ENCODE measurements around the gene PRR15. TPM values are rescaled to one million over a fixed set of nuclear protein-coding genes. Genes with fewer than 3 reads are reported as not detected.

Gene PRR15
- total RNA-seq, 1 donor from 2014 or later, result not detected

GRCh38 chr7:29557954-29558353 is 5.7 kb upstream of the PRR15 start:
- no peaks in the 10 kb centered on the region for H3K36me3 Mint-ChIP-seq (ENCODE audit: low read depth)

GRCh38 chr7:29561271-29561670 is 2.4 kb upstream of the PRR15 start:
- intact Hi-C loops (cut with micrococcal nuclease), result no loop called here

More at GRCh38 chr7:29557954-29558353, 5.7 kb upstream of the PRR15 start:
- Mint-ChIP-seq H3K27ac (no peak overlapping the region), H3K4me3 (ENCODE audit: low read depth) (no peak overlapping the region), H3K9me3 (no peaks in the 10 kb centered on the region), H3K27me3 (ENCODE audit: low read depth) (peaks cover 44% of the 10 kb centered on the region), H3K4me1 (ENCODE audit: low read depth) (no peaks in the 10 kb centered on the region)
- no peak for DNase-seq (ENCODE audit: low spot score)
- intact Hi-C loops (cut with micrococcal nuclease), result no loop called here

GRCh38 chr7:29562307-29562706 is 1.3 kb upstream of the PRR15 start:
- peaks cover 15% of the 10 kb centered on the region for H3K4me1 Mint-ChIP-seq (ENCODE audit: low read depth)
- no peaks in the 10 kb centered on the region for H3K9me3 Mint-ChIP-seq
- intact Hi-C loops (cut with micrococcal nuclease), result no loop called here

More at GRCh38 chr7:29561271-29561670, 2.4 kb upstream of the PRR15 start:
- Mint-ChIP-seq H3K9me3 (no peaks in the 10 kb centered on the region), H3K27ac (no peak overlapping the region), H3K4me3 (ENCODE audit: low read depth) (no peak overlapping the region), H3K36me3 (ENCODE audit: low read depth) (no peaks in the 10 kb centered on the region), H3K4me1 (ENCODE audit: low read depth) (peaks cover 15% of the 10 kb centered on the region), H3K27me3 (ENCODE audit: low read depth) (peaks cover 72% of the 10 kb centered on the region)
- DNase-seq (ENCODE audit: low spot score), result no peak

GRCh38 chr7:29564496-29565223 is 1.0 kb downstream of the PRR15 start:
- H3K4me3 Mint-ChIP-seq (ENCODE audit: low read depth), result peak overlapping the region; percentile 65
- no peaks in the 10 kb centered on the region for H3K9me3 Mint-ChIP-seq
- H3K4me1 Mint-ChIP-seq (ENCODE audit: low read depth), result peaks cover 15% of the 10 kb centered on the region
- intact Hi-C loops (cut with micrococcal nuclease), result loop anchor here (5.0 kb wide), 1 partner anchor 607 kb away; the partner anchor contains the start of gene TRIL
- no peaks in the 10 kb centered on the region for H3K36me3 Mint-ChIP-seq (ENCODE audit: low read depth)
- peaks cover 79% of the 10 kb centered on the region for H3K27me3 Mint-ChIP-seq (ENCODE audit: low read depth)
- no peak for DNase-seq (ENCODE audit: low spot score)
- no peak overlapping the region for H3K27ac Mint-ChIP-seq

More at GRCh38 chr7:29562307-29562706, 1.3 kb upstream of the PRR15 start:
- Mint-ChIP-seq H3K27me3 (ENCODE audit: low read depth) (peaks cover 78% of the 10 kb centered on the region), H3K36me3 (ENCODE audit: low read depth) (no peaks in the 10 kb centered on the region), H3K27ac (no peak overlapping the region), H3K4me3 (ENCODE audit: low read depth) (no peak overlapping the region)
- DNase-seq (ENCODE audit: low spot score), result no peak

GRCh38 chr7:29565224-29565630 is 1.6 kb downstream of the PRR15 start:
- no peaks in the 10 kb centered on the region for H3K9me3 Mint-ChIP-seq
- H3K4me1 Mint-ChIP-seq (ENCODE audit: low read depth), result peaks cover 15% of the 10 kb centered on the region
- peaks cover 78% of the 10 kb centered on the region for H3K27me3 Mint-ChIP-seq (ENCODE audit: low read depth)
- no peak for DNase-seq (ENCODE audit: low spot score)
- intact Hi-C loops (cut with micrococcal nuclease), result loop anchor here (5.0 kb wide), 1 partner anchor 608 kb away; the partner anchor contains the start of gene TRIL
- H3K4me3 Mint-ChIP-seq (ENCODE audit: low read depth), result peak overlapping the region; percentile 13
- H3K27ac Mint-ChIP-seq, result no peak overlapping the region
- H3K36me3 Mint-ChIP-seq (ENCODE audit: low read depth), result no peaks in the 10 kb centered on the region

- H3K36me3 Mint-ChIP-seq (ENCODE audit: low read depth), result no peaks in the 10 kb centered on the region
- intact Hi-C loops (cut with micrococcal nuclease), result loop anchor here (5.0 kb wide), 1 partner anchor 608 kb away; the partner anchor contains the start of gene TRIL
- peaks cover 15% of the 10 kb centered on the region for H3K4me1 Mint-ChIP-seq (ENCODE audit: low read depth)
- H3K27ac Mint-ChIP-seq, result no peak overlapping the region
- H3K9me3 Mint-ChIP-seq, result no peaks in the 10 kb centered on the region
- DNase-seq (ENCODE audit: low spot score), result no peak
- H3K27me3 Mint-ChIP-seq (ENCODE audit: low read depth), result peaks cover 75% of the 10 kb centered on the region
- no peak overlapping the region for H3K4me3 Mint-ChIP-seq (ENCODE audit: low read depth)
Measured at GRCh38 chr7:29565634-29565981, 2.0 kb downstream of the PRR15 start.

- DNase-seq (ENCODE audit: low spot score), result no peak
- Mint-ChIP-seq H3K4me3 (ENCODE audit: low read depth) (peak overlapping the region; percentile 45), H3K36me3 (ENCODE audit: low read depth) (no peaks in the 10 kb centered on the region), H3K4me1 (ENCODE audit: low read depth) (peaks cover 15% of the 10 kb centered on the region), H3K27ac (no peak overlapping the region), H3K27me3 (ENCODE audit: low read depth) (peaks cover 75% of the 10 kb centered on the region), H3K9me3 (no peaks in the 10 kb centered on the region)
- intact Hi-C loops (cut with micrococcal nuclease), result loop anchor here (5.0 kb wide), 1 partner anchor 609 kb away; the partner anchor contains the start of gene TRIL
Measured at GRCh38 chr7:29565982-29566746, 2.5 kb downstream of the PRR15 start.

GRCh38 chr7:29567174-29567573 is 3.5 kb downstream of the PRR15 start:
- no peaks in the 10 kb centered on the region for H3K9me3 Mint-ChIP-seq

GRCh38 chr7:29569648-29570047 is 6.0 kb downstream of the PRR15 start:
- Mint-ChIP-seq H3K36me3 (ENCODE audit: low read depth) (no peaks in the 10 kb centered on the region), H3K27me3 (ENCODE audit: low read depth) (peaks cover 57% of the 10 kb centered on the region), H3K4me3 (ENCODE audit: low read depth) (no peak overlapping the region), H3K4me1 (ENCODE audit: low read depth) (peaks cover 9% of the 10 kb centered on the region), H3K27ac (no peak overlapping the region), H3K9me3 (no peaks in the 10 kb centered on the region)
- no peak for DNase-seq (ENCODE audit: low spot score)
- intact Hi-C loops (cut with micrococcal nuclease), result loop anchor here (5.0 kb wide), 1 partner anchor 612 kb away; the partner anchor contains the start of gene TRIL

More at GRCh38 chr7:29567174-29567573, 3.5 kb downstream of the PRR15 start:
- H3K27me3 Mint-ChIP-seq (ENCODE audit: low read depth), result peaks cover 67% of the 10 kb centered on the region
- H3K36me3 Mint-ChIP-seq (ENCODE audit: low read depth), result no peaks in the 10 kb centered on the region
- DNase-seq (ENCODE audit: low spot score), result no peak
- H3K4me3 Mint-ChIP-seq (ENCODE audit: low read depth), result no peak overlapping the region
- peaks cover 15% of the 10 kb centered on the region for H3K4me1 Mint-ChIP-seq (ENCODE audit: low read depth)
- intact Hi-C loops (cut with micrococcal nuclease), result loop anchor here (5.0 kb wide), 1 partner anchor 610 kb away; the partner anchor contains the start of gene TRIL
- H3K27ac Mint-ChIP-seq, result no peak overlapping the region

GRCh38 chr7:29572558-29572957 is 8.9 kb downstream of the PRR15 start:
- no peak for DNase-seq (ENCODE audit: low spot score)
- no peaks in the 10 kb centered on the region for H3K4me1 Mint-ChIP-seq (ENCODE audit: low read depth)
- peaks cover 9% of the 10 kb centered on the region for H3K9me3 Mint-ChIP-seq
- no peaks in the 10 kb centered on the region for H3K36me3 Mint-ChIP-seq (ENCODE audit: low read depth)
- no peak overlapping the region for H3K4me3 Mint-ChIP-seq (ENCODE audit: low read depth)
- intact Hi-C loops (cut with micrococcal nuclease), result no loop called here
- H3K27me3 Mint-ChIP-seq (ENCODE audit: low read depth), result peaks cover 31% of the 10 kb centered on the region
- H3K27ac Mint-ChIP-seq, result no peak overlapping the region

- Mint-ChIP-seq H3K36me3 (ENCODE audit: low read depth) (no peaks in the 10 kb centered on the region), H3K4me1 (ENCODE audit: low read depth) (no peaks in the 10 kb centered on the region), H3K4me3 (ENCODE audit: low read depth) (no peak overlapping the region), H3K27ac (no peak overlapping the region), H3K9me3 (peaks cover 9% of the 10 kb centered on the region), H3K27me3 (ENCODE audit: low read depth) (peaks cover 22% of the 10 kb centered on the region)
- intact Hi-C loops (cut with micrococcal nuclease), result no loop called here
- no peak for DNase-seq (ENCODE audit: low spot score)
Measured at GRCh38 chr7:29573567-29573966, 9.9 kb downstream of the PRR15 start.

GRCh38 chr7:29574659-29575058 is 11.0 kb downstream of the PRR15 start:
- Mint-ChIP-seq H3K4me3 (ENCODE audit: low read depth) (no peak overlapping the region), H3K27me3 (ENCODE audit: low read depth) (peaks cover 16% of the 10 kb centered on the region), H3K4me1 (ENCODE audit: low read depth) (no peaks in the 10 kb centered on the region), H3K9me3 (peaks cover 9% of the 10 kb centered on the region), H3K27ac (no peak overlapping the region), H3K36me3 (ENCODE audit: low read depth) (no peaks in the 10 kb centered on the region)
- no peak for DNase-seq (ENCODE audit: low spot score)
- intact Hi-C loops (cut with micrococcal nuclease), result no loop called here
